CD14-positive monocyte (primary cell): ENCODE measurements around the gene FAP. TPM values are rescaled to one million over a fixed set of nuclear protein-coding genes. Genes with fewer than 3 reads are reported as not detected.

Experiments
- DNase-seq, 3 donors: peaks; one replicate each; pipeline ENCODE4 v3.0.0-alpha.2; 2011 to 2022
- H2AFZ ChIP-seq: 2 replicates; pipeline ENCODE4 v1.6.0; 2012; ENCODE audit warnings: mild to moderate bottlenecking, low read depth, low read length, inconsistent platforms; ENCODE audit not compliant: insufficient read depth, poor library complexity, severe bottlenecking
- H3K27ac ChIP-seq, 2 donors: 1 replicate in 1 of 2; 2 replicates in 1 of 2; pipeline ENCODE4 v1.5.1; 2012 to 2013; ENCODE audit warnings: low read length in 2 of 2, control low read depth in 1 of 2, inconsistent platforms in 1 of 2, low read depth in 1 of 2, mild to moderate bottlenecking in 1 of 2
- H3K27me3 ChIP-seq, 2 donors: one replicate each; pipeline versions ENCODE4 v1.6.0 to v1.6.1; 2011 to 2013; ENCODE audit warnings: low read length in 2 of 2; ENCODE audit not compliant: control insufficient read depth in 2 of 2, insufficient read depth in 2 of 2
- H3K36me3 ChIP-seq, 2 donors: replicated peaks in 1 of 2; 1 replicate in 1 of 2; 2 replicates in 1 of 2; pipeline versions ENCODE4 v1.5.1 to v1.6.1; 2012 to 2013; ENCODE audit warnings: low read length in 2 of 2, control low read depth in 1 of 2, inconsistent platforms in 1 of 2, mild to moderate bottlenecking in 1 of 2; ENCODE audit not compliant: insufficient read depth in 2 of 2, control insufficient read depth in 1 of 2
- H3K4me1 ChIP-seq, 2 donors: 1 replicate in 1 of 2; 2 replicates in 1 of 2; pipeline versions ENCODE4 v1.5.1 to v1.6.1; 2012 to 2013; ENCODE audit warnings: low read length in 2 of 2, control low read depth in 1 of 2, inconsistent platforms in 1 of 2, mild to moderate bottlenecking in 1 of 2, moderate library complexity in 1 of 2; ENCODE audit not compliant: insufficient read depth in 2 of 2, control insufficient read depth in 1 of 2
- H3K4me2 ChIP-seq: replicated peaks from 2 replicates; pipeline ENCODE3; 2012; ENCODE audit warnings: low read length, moderate library complexity, mild to moderate bottlenecking; ENCODE audit not compliant: poor library complexity, severe bottlenecking; ENCODE audit errors: extremely low read depth
- H3K4me3 ChIP-seq, 3 experiments: fragments of 200-600 bp in 1 of 3; sonication (generic) in 1 of 3; replicated peaks in 1 of 3; 1 replicate in 2 of 3; 2 replicates in 1 of 3; pipeline ENCODE4 v1.5.1; 2011 to 2013; ENCODE audit warnings: low read length in 3 of 3, mild to moderate bottlenecking in 3 of 3, control low read depth in 2 of 3, low read depth in 2 of 3, inconsistent platforms in 1 of 3, moderate library complexity in 1 of 3
- H3K79me2 ChIP-seq: 2 replicates; pipeline ENCODE4 v1.6.0; 2012; ENCODE audit warnings: mild to moderate bottlenecking, control low read depth, inconsistent platforms, low read length, moderate library complexity; ENCODE audit not compliant: insufficient read depth
- H3K9ac ChIP-seq: 2 replicates; pipeline ENCODE4 v1.6.0; 2017; ENCODE audit warnings: low read length, mild to moderate bottlenecking; ENCODE audit not compliant: insufficient read depth, poor library complexity, severe bottlenecking
- H3K9me3 ChIP-seq, 2 donors: replicated peaks in 1 of 2; 1 replicate in 1 of 2; 2 replicates in 1 of 2; pipeline versions ENCODE4 v1.5.1 to v1.6.1; 2012 to 2013; ENCODE audit warnings: low read length in 2 of 2, control low read depth in 1 of 2; ENCODE audit not compliant: control insufficient read depth in 1 of 2, insufficient read depth in 1 of 2
- H4K20me1 ChIP-seq: 2 replicates; pipeline ENCODE4 v1.6.0; 2012; ENCODE audit warnings: mild to moderate bottlenecking, low read length, control low read depth, moderate library complexity; ENCODE audit not compliant: insufficient read depth
- H3K27ac Mint-ChIP-seq, 7 donors: one replicate each; pipeline ENCODE4 v1.8.0; 2020; ENCODE audit warnings: mild to moderate bottlenecking in 7 of 7, mixed read lengths in 7 of 7, moderate library complexity in 6 of 7, inconsistent platforms in 2 of 7
- H3K27me3 Mint-ChIP-seq, 3 donors: one replicate each; pipeline ENCODE4 v1.8.0; 2021 to 2022; ENCODE audit warnings: low read depth in 3 of 3, mild to moderate bottlenecking in 3 of 3, mixed read lengths in 3 of 3, moderate library complexity in 3 of 3, inconsistent platforms in 1 of 3
- H3K36me3 Mint-ChIP-seq, 2 donors: one replicate each; pipeline ENCODE4 v1.8.0; 2020; ENCODE audit warnings: mixed read lengths in 2 of 2, inconsistent platforms in 1 of 2, mild to moderate bottlenecking in 1 of 2
- H3K4me1 Mint-ChIP-seq: one replicate; pipeline ENCODE4 v1.8.0; 2020; ENCODE audit warnings: mild to moderate bottlenecking, mixed read lengths
- H3K4me3 Mint-ChIP-seq, 2 donors: one replicate each; pipeline ENCODE4 v1.8.0; 2020; ENCODE audit warnings: mild to moderate bottlenecking in 2 of 2, mixed read lengths in 2 of 2, moderate library complexity in 1 of 2
- H3K9me3 Mint-ChIP-seq, 7 donors: one replicate each; pipeline ENCODE4 v1.8.0; 2020 to 2022; ENCODE audit warnings: mixed read lengths in 7 of 7, mild to moderate bottlenecking in 6 of 7, moderate library complexity in 6 of 7, inconsistent platforms in 2 of 7
- CTCF ChIP-seq: fragments of 200-600 bp; IDR thresholded peaks from one replicate; pipeline ENCODE4 v1.8.0; 2022; ENCODE audit warnings: antibody characterized with exemption, mild to moderate bottlenecking
- WGBS: methylation state at CpG from one replicate; pipeline ENCODE4 v1.1.5; 2013; ENCODE audit warnings: missing lambda C conversion rate; ENCODE audit not compliant: insufficient coverage; 5-methylcytosine and 5-hydroxymethylcytosine counted together
- intact Hi-C, 2 donors: fragments of 100-400 bp; cut with micrococcal nuclease; formaldehyde crosslinking; loops; one replicate each; pipeline versions ENCODE4 v1.15.0 to v1.15.1; 2023
- polyA plus RNA-seq, 3 donors: library from polyadenylated mRNA; depleted of rRNA in 1 of 3; unstranded in 2 of 3; stranded (reverse) in 1 of 3; fragments of 300-500 nt in 2 of 3; fragments of >200 nt in 1 of 3; fragmentation: Illumina TruSeq in 2 of 3; gene quantifications; 1 replicate in 2 of 3; 2 replicates in 1 of 3; pipeline ENCODE4 v1.2.3, GENCODE V29; 2012 to 2021

The FAP gene
- polyA plus RNA-seq, 3 donors: not detected

GRCh38 chr2:162277381-162277780 is 34.1 kb upstream of the FAP start:
- H3K4me2 ChIP-seq: no peak overlapping the region
- H3K27me3 ChIP-seq: no peaks in the 10 kb centered on the region
- no peak overlapping the region for H3K4me3 ChIP-seq
- no peaks in the 10 kb centered on the region for H3K9me3 Mint-ChIP-seq
- H3K27ac ChIP-seq: peak overlapping the region in 1 of 2 donors; percentile 18
- WGBS: no CpG with 5 or more reads among the region's 4 CpGs
- H3K79me2 ChIP-seq: no peaks in the 10 kb centered on the region
- intact Hi-C loops: no loop called here
- H3K9me3 ChIP-seq: no peaks in the 10 kb centered on the region
- H3K27me3 Mint-ChIP-seq: no peaks in the 10 kb centered on the region
- no peaks in the 10 kb centered on the region for H4K20me1 ChIP-seq
- peak in 2 of 3 donors; percentile 11 to 13 for DNase-seq
- peaks cover 10% of the 10 kb centered on the region for H3K4me1 Mint-ChIP-seq
- peaks cover 75 to 76% of the 10 kb centered on the region in 2 donors for H3K36me3 Mint-ChIP-seq
- H3K4me3 Mint-ChIP-seq: no peak overlapping the region
- TF ChIP-seq CTCF: no peak
- no peak overlapping the region for H2AFZ ChIP-seq
- peaks cover 4 to 10% of the 10 kb centered on the region in 2 donors for H3K4me1 ChIP-seq
- no peak overlapping the region for H3K9ac ChIP-seq
- H3K27ac Mint-ChIP-seq: peak overlapping the region in 1 of 7 donors; percentile 7
- H3K36me3 ChIP-seq: peaks cover 69 to 97% of the 10 kb centered on the region in 2 donors

GRCh38 chr2:162267996-162268395 is 24.8 kb upstream of the FAP start:
- Mint-ChIP-seq H3K36me3 (peaks cover 72 to 74% of the 10 kb centered on the region in 2 donors), H3K27ac (no peak overlapping the region), H3K4me1 (no peaks in the 10 kb centered on the region), H3K27me3 (no peaks in the 10 kb centered on the region), H3K4me3 (no peak overlapping the region), H3K9me3 (peaks cover 0 to 2% (median 0%) of the 10 kb centered on the region in 7 donors)
- TF ChIP-seq CTCF: no peak
- H3K9me3 ChIP-seq: no peaks in the 10 kb centered on the region
- WGBS: no CpG with 5 or more reads among the region's 1 CpG
- intact Hi-C loops: no loop called here
- no peaks in the 10 kb centered on the region for H4K20me1 ChIP-seq
- H3K79me2 ChIP-seq: no peaks in the 10 kb centered on the region
- no peak overlapping the region for H3K27ac ChIP-seq
- no peaks in the 10 kb centered on the region for H3K27me3 ChIP-seq
- H3K4me2 ChIP-seq: no peak overlapping the region
- H3K36me3 ChIP-seq: peaks cover 59 to 86% of the 10 kb centered on the region in 2 donors
- no peaks in the 10 kb centered on the region for H3K4me1 ChIP-seq
- DNase-seq: no peak
- H3K4me3 ChIP-seq: no peak overlapping the region
- H3K9ac ChIP-seq: no peak overlapping the region
- H2AFZ ChIP-seq: no peak overlapping the region
